Mesothelial cell of epicardium (in vitro differentiated cells): ENCODE results near the gene CHAF1A. TPM values are rescaled to one million over a fixed set of nuclear protein-coding genes. Genes with fewer than 3 reads are reported as not detected.

ENCODE experiments used
- DNase-seq, 2 experiments: peaks; one replicate each; pipeline ENCODE4 v3.0.0; 2021; ENCODE audit warnings: low spot score in 2 of 2; ENCODE audit not compliant: unreplicated experiment in 2 of 2
- H3K27ac Mint-ChIP-seq: 2 replicates; pipeline ENCODE4 v1.8.0; 2021; ENCODE audit warnings: mixed read lengths
- H3K27me3 Mint-ChIP-seq: 2 replicates; pipeline ENCODE4 v1.8.0; 2021; ENCODE audit warnings: low read depth, mixed read lengths
- H3K36me3 Mint-ChIP-seq: 2 replicates; pipeline ENCODE4 v1.8.0; 2021; ENCODE audit warnings: mixed read lengths
- H3K4me1 Mint-ChIP-seq: 2 replicates; pipeline ENCODE4 v1.8.0; 2021; ENCODE audit warnings: mixed read lengths
- H3K4me3 Mint-ChIP-seq: 2 replicates; pipeline ENCODE4 v1.8.0; 2021; ENCODE audit warnings: mild to moderate bottlenecking, moderate library complexity, mixed read lengths
- H3K9me3 Mint-ChIP-seq: 2 replicates; pipeline ENCODE4 v1.8.0; 2021; ENCODE audit warnings: mixed read lengths
- CTCF ChIP-seq: fragments of 200-600 bp; sonication (generic); IDR thresholded peaks from one replicate; pipeline ENCODE4 v1.5.0; 2021; ENCODE audit warnings: antibody characterized with exemption; ENCODE audit not compliant: unreplicated experiment
- total RNA-seq: library from RNA; stranded (reverse); gene quantifications from 3 replicates; pipeline ENCODE4 v1.2.1, GENCODE V29; 2021

Gene CHAF1A
- total RNA-seq, 1 donor from 2014 or later = 33.1 TPM

- Mint-ChIP-seq H3K4me3 (peak overlapping the region; percentile 88), H3K27ac (peak overlapping the region; percentile 99), H3K27me3 (no peaks in the 10 kb centered on the region), H3K4me1 (peaks cover 25% of the 10 kb centered on the region), H3K36me3 (peaks cover 4% of the 10 kb centered on the region), H3K9me3 (no peaks in the 10 kb centered on the region)
- TF ChIP-seq CTCF = no peak
- no peak for DNase-seq
Measured at GRCh38 chr19:4454747-4455718, 52.6 kb downstream of the CHAF1A start.

- peak in 1 of 2 experiments; percentile 56 for DNase-seq
- H3K9me3 Mint-ChIP-seq = no peaks in the 10 kb centered on the region
- H3K27me3 Mint-ChIP-seq = no peaks in the 10 kb centered on the region
- H3K4me3 Mint-ChIP-seq = peak overlapping the region; percentile 88
- peak overlapping the region; percentile 99 for H3K27ac Mint-ChIP-seq
- TF ChIP-seq CTCF = no peak
- H3K4me1 Mint-ChIP-seq = peaks cover 25% of the 10 kb centered on the region
- H3K36me3 Mint-ChIP-seq = no peaks in the 10 kb centered on the region
Measured at GRCh38 chr19:4455719-4456475, 53.5 kb downstream of the CHAF1A start.

GRCh38 chr19:4456476-4456842, 54.0 kb downstream of the CHAF1A start:
- Mint-ChIP-seq H3K9me3 (no peaks in the 10 kb centered on the region), H3K4me1 (peaks cover 25% of the 10 kb centered on the region), H3K4me3 (peak overlapping the region; percentile 88), H3K27me3 (no peaks in the 10 kb centered on the region), H3K27ac (peak overlapping the region; percentile 99), H3K36me3 (no peaks in the 10 kb centered on the region)
- DNase-seq = peak in 1 of 2 experiments; percentile 57
- no peak for TF ChIP-seq CTCF

- peak overlapping the region; percentile 88 for H3K4me3 Mint-ChIP-seq
- DNase-seq = peak; percentile 61 to 75
Measured at GRCh38 chr19:4456843-4457653, 54.6 kb downstream of the CHAF1A start.

More at GRCh38 chr19:4456843-4457653, 54.6 kb downstream of the CHAF1A start:
- peak overlapping the region; percentile 99 for H3K27ac Mint-ChIP-seq
- H3K9me3 Mint-ChIP-seq = no peaks in the 10 kb centered on the region
- peaks cover 25% of the 10 kb centered on the region for H3K4me1 Mint-ChIP-seq
- H3K36me3 Mint-ChIP-seq = no peaks in the 10 kb centered on the region
- no peak for TF ChIP-seq CTCF
- H3K27me3 Mint-ChIP-seq = no peaks in the 10 kb centered on the region
